Natural killer cell (primary cell): ENCODE data around the gene CD8B2. TPM values are rescaled to one million over a fixed set of nuclear protein-coding genes. Genes with fewer than 3 reads are reported as not detected.
A peak's percentile ranks its signal among the peaks of the same experiment; 100 is the strongest.
"Not testable (repeated sequence)": the region's sequence is repeated elsewhere in the genome, so short reads cannot be mapped to it uniquely, and the experiment has no call there.

Source experiments
- ATAC-seq, 3 donors: fragments of 150-1000 bp in 2 of 3; fragments of 200-7000 bp in 1 of 3; cut with Tn5 transposase; 1 replicate in 1 of 3; 2 replicates in 2 of 3; pipeline ENCODE4 v1.10.0; 2021; ENCODE audit warnings: mild to moderate bottlenecking in 2 of 3, moderate library complexity in 2 of 3
- DNase-seq, 2 donors: peaks; one replicate each; pipeline versions ENCODE4 v3.0.0 to v3.0.0-alpha.2; 2013 to 2021; ENCODE audit warnings: mixed read lengths in 1 of 2
- H3K27ac ChIP-seq: one replicate; pipeline ENCODE4 v1.5.1; 2013; ENCODE audit warnings: mild to moderate bottlenecking, low read length
- H3K27me3 ChIP-seq: one replicate; pipeline ENCODE4 v1.6.1; 2013; ENCODE audit warnings: low read length; ENCODE audit not compliant: control insufficient read depth, insufficient read depth
- H3K36me3 ChIP-seq: one replicate; pipeline ENCODE4 v1.6.1; 2013; ENCODE audit warnings: low read length; ENCODE audit not compliant: control insufficient read depth, insufficient read depth
- H3K4me1 ChIP-seq: one replicate; pipeline ENCODE4 v1.6.1; 2013; ENCODE audit warnings: low read length; ENCODE audit not compliant: control insufficient read depth, insufficient read depth
- H3K4me3 ChIP-seq: one replicate; pipeline ENCODE4 v1.5.1; 2013; ENCODE audit warnings: low read length
- H3K9me3 ChIP-seq: one replicate; pipeline ENCODE4 v1.6.1; 2013; ENCODE audit warnings: low read length; ENCODE audit not compliant: control insufficient read depth, insufficient read depth
- H3K27ac Mint-ChIP-seq, 2 donors: one replicate each; pipeline ENCODE4 v1.8.0; 2022; ENCODE audit warnings: mild to moderate bottlenecking in 2 of 2, mixed read lengths in 2 of 2, moderate library complexity in 1 of 2
- H3K27me3 Mint-ChIP-seq, 2 donors: one replicate each; pipeline ENCODE4 v1.8.0; 2022; ENCODE audit warnings: low read depth in 2 of 2, mixed read lengths in 2 of 2
- H3K36me3 Mint-ChIP-seq: one replicate; pipeline ENCODE4 v1.8.0; 2022; ENCODE audit warnings: mixed read lengths
- H3K4me1 Mint-ChIP-seq, 2 donors: one replicate each; pipeline ENCODE4 v1.8.0; 2022; ENCODE audit warnings: mixed read lengths in 2 of 2
- H3K4me3 Mint-ChIP-seq: one replicate; pipeline ENCODE4 v1.8.0; 2022; ENCODE audit warnings: mild to moderate bottlenecking, moderate library complexity, mixed read lengths
- H3K9me3 Mint-ChIP-seq, 2 donors: one replicate each; pipeline ENCODE4 v1.8.0; 2022; ENCODE audit warnings: mixed read lengths in 2 of 2
- WGBS: methylation state at CpG from one replicate; pipeline ENCODE4 v1.1.7; 2013; ENCODE audit warnings: missing lambda C conversion rate; ENCODE audit not compliant: insufficient coverage; 5-methylcytosine and 5-hydroxymethylcytosine counted together
- intact Hi-C: fragments of 100-400 bp; cut with micrococcal nuclease; formaldehyde crosslinking; loops from one replicate; pipeline ENCODE4 v1.14.2; 2022
- total RNA-seq, 4 donors: library from RNA; stranded (reverse); fragments of 120-200 nt in 1 of 4; gene quantifications; one replicate each; pipeline versions ENCODE4 v1.2.3 to v1.2.4, GENCODE V29; 2013 to 2022
- TF ChIP-seq, protein P1 (sequence below): fragments of 200-600 bp; IDR thresholded peaks from one replicate; pipeline ENCODE4 v1.8.0; 2022; ENCODE audit warnings: antibody characterized with exemption

The CD8B2 gene
- 1 to 10 TPM in 1 of 3 donors, under 1 TPM in 2; 0.36 to 1.0 (median 0.49) TPM for total RNA-seq
- total RNA-seq (2013) = 0.83 TPM

DNA sequence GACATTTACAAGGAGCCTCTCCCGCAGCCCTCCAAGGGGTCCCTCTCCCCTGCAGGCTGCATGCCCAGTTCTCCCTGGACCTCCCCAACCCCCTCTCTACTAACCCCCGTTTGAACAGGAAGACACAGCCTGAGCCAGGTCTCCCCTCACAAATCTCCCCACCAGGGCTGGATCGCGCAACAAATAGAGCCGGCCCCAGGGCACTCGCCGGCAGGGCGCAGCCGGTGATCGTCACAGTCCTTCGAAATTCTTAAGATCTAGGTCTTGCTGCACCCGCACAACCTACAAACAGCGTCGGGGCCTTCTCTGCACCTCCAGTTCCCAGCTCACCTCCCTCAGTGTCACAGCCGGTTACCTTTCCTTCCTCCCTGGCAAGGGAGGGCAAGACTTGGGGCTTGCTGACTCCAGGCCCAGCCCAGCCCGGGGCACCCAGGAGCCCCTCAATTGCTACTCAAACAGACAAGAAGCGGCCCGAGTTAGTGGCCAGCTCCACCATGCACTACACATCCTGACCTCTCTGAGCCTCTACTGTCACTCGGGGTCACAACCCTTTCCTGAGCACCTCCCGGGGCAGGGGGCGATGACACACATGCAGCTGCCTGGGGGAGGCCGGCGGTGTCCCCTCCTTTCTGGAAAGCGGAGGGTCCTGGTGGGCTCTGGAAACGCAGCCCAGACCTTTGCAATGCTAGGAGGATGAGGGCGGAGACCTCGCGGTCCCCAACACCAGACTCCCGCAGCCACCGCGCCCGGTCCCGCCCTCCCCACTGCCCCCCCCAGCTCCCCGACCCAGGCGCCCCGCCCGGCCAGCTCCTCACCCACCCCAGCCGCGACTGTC, at the start of gene CD8B2:
TSS of gene CD8B2 (plus strand) at position 814 of the 835 bp plus-strand sequence. CDS start 63 bp downstream, outside the sequence.
- intact Hi-C loops, H3K4me3 Mint-ChIP-seq, H3K27me3 Mint-ChIP-seq, H3K4me3 ChIP-seq, ATAC-seq, H3K4me1 Mint-ChIP-seq, H3K36me3 ChIP-seq, H3K9me3 Mint-ChIP-seq, H3K27ac ChIP-seq, H3K27ac Mint-ChIP-seq, H3K4me1 ChIP-seq, H3K36me3 Mint-ChIP-seq, H3K9me3 ChIP-seq, H3K27me3 ChIP-seq: not testable (repeated sequence)
- DNase-seq = peak in 1 of 2 donors; percentile 46
- WGBS = 20% methylated on average over 19 of the region's 39 CpGs

DNA sequence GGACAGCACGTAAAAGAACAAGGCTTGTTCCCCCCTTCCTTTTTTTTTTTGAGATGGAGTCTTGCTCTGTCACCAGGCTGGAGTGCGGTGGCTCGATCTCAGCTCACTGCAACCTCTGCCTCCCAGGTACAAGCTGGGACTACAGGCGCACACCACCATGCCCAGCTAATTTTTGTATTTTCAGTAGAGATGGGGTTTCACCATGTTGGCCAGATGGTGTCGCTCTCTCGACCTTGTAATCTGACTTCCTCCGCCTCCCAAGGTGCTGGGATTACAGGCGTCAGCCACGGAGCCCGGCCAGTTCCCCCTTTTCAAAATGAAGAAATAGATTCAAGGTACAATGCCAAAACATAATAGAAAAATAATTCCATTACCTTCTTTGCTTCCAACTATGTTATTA, 25.3 kb upstream of the CD8B2 start:
- H3K36me3 ChIP-seq, H3K36me3 Mint-ChIP-seq, H3K9me3 Mint-ChIP-seq, intact Hi-C loops, ATAC-seq, H3K4me1 Mint-ChIP-seq, H3K27me3 ChIP-seq, H3K4me3 Mint-ChIP-seq, H3K27ac Mint-ChIP-seq, H3K9me3 ChIP-seq, H3K4me3 ChIP-seq, H3K27ac ChIP-seq, H3K27me3 Mint-ChIP-seq, H3K4me1 ChIP-seq: not testable (repeated sequence)
- peak in 1 of 2 donors; percentile 32 for DNase-seq
- 57% methylated on average over 5 of the region's 10 CpGs for WGBS

DNA sequence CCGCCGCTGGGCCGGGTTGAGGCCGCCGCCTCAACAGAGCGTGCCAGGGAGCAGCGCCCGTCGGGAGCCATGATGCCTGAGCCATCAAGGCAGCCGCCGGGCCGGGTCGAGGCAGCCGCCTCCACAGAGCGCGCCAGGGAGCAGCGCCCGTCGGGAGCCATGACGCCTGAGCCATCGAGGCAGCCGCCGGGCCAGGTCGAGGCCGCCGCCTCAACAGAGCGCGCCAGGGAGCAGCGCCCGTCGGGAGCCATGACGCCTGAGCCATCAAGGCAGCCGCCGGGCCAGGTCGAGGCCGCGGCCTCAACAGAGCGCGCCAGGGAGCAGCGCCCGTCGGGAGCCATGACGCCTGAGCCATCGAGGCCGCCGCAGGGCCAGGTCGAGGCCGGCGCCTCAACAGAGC, 19.6 kb upstream of the CD8B2 start:
- H3K4me3 Mint-ChIP-seq, ATAC-seq: not testable (repeated sequence)

DNA sequence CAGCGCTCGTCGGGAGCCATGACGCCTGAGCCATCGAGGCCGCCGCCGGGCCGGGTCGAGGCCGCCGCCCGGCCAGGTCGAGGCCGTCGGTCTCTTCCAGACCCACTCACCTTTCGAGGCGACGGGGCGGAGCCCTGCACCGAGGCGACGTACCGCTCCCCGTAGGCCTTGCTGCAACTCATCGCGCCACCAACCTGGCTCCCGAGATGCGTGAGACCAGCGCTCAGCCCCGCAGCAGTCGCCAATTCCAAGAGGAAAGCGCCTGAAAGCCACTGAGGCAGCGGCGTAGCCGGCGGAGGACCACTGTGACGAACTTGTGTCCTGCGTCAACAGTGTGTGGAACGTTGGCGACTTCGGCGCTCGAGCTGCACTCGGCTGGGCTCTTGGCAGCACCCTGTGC, 19.1 kb upstream of the CD8B2 start, which contains the start of gene RGPD3:
TSS of gene RGPD3 (minus strand) at position 307 of the 400 bp plus-strand sequence. CDS start at position 182, 125 bp downstream.
- H3K27me3 Mint-ChIP-seq, H3K9me3 ChIP-seq, intact Hi-C loops, ATAC-seq, H3K4me1 Mint-ChIP-seq, H3K4me1 ChIP-seq, H3K4me3 ChIP-seq, H3K36me3 ChIP-seq, DNase-seq, H3K27me3 ChIP-seq, H3K27ac ChIP-seq, H3K36me3 Mint-ChIP-seq, H3K27ac Mint-ChIP-seq, H3K9me3 Mint-ChIP-seq, H3K4me3 Mint-ChIP-seq: not testable (repeated sequence)
- WGBS = 97% methylated on average over 45 of the region's 45 CpGs

More for the DNA sequence above, 19.6 kb upstream of the CD8B2 start:
- intact Hi-C loops, H3K4me3 ChIP-seq, H3K27me3 ChIP-seq, H3K4me1 Mint-ChIP-seq, DNase-seq, H3K36me3 Mint-ChIP-seq, H3K9me3 ChIP-seq, H3K27ac Mint-ChIP-seq, H3K27me3 Mint-ChIP-seq, H3K4me1 ChIP-seq, H3K36me3 ChIP-seq, H3K9me3 Mint-ChIP-seq, H3K27ac ChIP-seq: not testable (repeated sequence)
- whole genome bisulfite sequencing = 96% methylated on average over 49 of the region's 49 CpGs

DNA sequence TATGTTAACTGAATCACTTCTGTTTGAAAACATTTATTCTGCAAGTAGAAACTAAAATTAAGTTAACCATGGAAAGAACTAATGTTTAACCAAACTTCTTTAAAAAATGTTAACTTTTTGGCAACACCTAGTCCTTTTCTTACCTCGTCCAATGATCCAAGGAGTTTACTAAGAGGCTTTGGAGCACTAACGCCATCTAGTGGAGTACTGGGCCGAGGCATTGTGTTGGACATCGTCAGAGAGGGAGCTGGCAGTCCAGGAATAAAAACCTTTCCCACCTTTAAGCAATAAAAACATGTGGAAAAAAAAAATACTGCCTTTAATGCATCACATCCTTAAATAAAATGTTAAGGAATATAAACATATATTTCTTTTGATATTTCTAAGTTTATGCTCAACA, 16.5 kb upstream of the CD8B2 start:
- H3K4me3 ChIP-seq, H3K36me3 ChIP-seq, H3K27ac Mint-ChIP-seq, H3K36me3 Mint-ChIP-seq, H3K9me3 ChIP-seq, intact Hi-C loops, H3K9me3 Mint-ChIP-seq, H3K4me1 Mint-ChIP-seq, H3K27me3 Mint-ChIP-seq, H3K4me1 ChIP-seq, H3K4me3 Mint-ChIP-seq, DNase-seq, H3K27ac ChIP-seq, H3K27me3 ChIP-seq: not testable (repeated sequence)
- ATAC-seq = peak in 1 of 3 donors; percentile 67
- WGBS = no CpG with 5 or more reads among the region's 4 CpGs
- TF ChIP-seq, protein P1, sequence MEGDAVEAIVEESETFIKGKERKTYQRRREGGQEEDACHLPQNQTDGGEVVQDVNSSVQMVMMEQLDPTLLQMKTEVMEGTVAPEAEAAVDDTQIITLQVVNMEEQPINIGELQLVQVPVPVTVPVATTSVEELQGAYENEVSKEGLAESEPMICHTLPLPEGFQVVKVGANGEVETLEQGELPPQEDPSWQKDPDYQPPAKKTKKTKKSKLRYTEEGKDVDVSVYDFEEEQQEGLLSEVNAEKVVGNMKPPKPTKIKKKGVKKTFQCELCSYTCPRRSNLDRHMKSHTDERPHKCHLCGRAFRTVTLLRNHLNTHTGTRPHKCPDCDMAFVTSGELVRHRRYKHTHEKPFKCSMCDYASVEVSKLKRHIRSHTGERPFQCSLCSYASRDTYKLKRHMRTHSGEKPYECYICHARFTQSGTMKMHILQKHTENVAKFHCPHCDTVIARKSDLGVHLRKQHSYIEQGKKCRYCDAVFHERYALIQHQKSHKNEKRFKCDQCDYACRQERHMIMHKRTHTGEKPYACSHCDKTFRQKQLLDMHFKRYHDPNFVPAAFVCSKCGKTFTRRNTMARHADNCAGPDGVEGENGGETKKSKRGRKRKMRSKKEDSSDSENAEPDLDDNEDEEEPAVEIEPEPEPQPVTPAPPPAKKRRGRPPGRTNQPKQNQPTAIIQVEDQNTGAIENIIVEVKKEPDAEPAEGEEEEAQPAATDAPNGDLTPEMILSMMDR = peak; percentile 23

DNA sequence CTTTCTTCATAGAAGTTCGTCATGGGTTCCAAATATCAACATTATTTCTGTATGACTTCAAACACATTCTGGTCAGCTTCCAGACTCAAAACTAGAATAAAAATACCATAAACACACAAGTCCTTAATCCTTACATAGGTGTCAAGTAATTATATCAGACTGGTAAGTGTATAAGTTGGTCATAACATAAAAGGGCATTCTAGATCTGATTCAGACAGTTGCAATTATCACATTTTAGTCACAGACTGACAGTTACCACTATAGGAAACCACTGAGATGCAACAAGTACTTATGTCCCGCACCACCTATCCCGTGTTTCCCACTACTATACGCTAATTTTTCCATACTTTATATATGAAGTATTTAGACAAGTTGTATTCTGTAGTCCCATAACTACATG, 9.5 kb upstream of the CD8B2 start:
- H3K4me1 ChIP-seq, H3K27ac Mint-ChIP-seq, H3K27me3 ChIP-seq, DNase-seq, H3K9me3 Mint-ChIP-seq, H3K27ac ChIP-seq, intact Hi-C loops, H3K36me3 Mint-ChIP-seq, H3K27me3 Mint-ChIP-seq, ATAC-seq, H3K4me3 ChIP-seq, H3K4me3 Mint-ChIP-seq, H3K9me3 ChIP-seq, H3K36me3 ChIP-seq, H3K4me1 Mint-ChIP-seq: not testable (repeated sequence)
- WGBS = 74% methylated on average over 1 of the region's 4 CpGs

DNA sequence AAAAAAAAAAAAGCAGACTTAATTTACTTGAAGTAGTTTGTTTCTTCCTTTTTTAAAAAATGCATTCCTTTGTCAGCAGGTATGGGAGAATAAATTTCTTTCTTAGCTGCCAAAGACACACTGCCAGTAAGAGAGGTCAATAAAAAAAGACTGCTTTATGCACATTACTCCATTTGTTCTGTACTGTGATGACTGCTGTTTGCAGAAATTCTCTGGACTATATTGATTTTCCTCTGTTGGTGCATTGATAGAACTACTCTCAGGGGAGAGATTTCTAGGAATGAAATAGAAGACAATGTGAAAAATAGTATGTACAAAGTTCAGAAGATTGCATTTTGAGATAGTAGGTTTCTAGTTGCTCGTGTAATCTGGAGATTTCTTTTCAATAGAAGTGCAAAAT, 7.6 kb upstream of the CD8B2 start:
- H3K36me3 Mint-ChIP-seq, H3K27ac Mint-ChIP-seq, H3K9me3 ChIP-seq, ATAC-seq, intact Hi-C loops, H3K27ac ChIP-seq, H3K27me3 Mint-ChIP-seq, H3K27me3 ChIP-seq, H3K4me1 Mint-ChIP-seq, H3K9me3 Mint-ChIP-seq, H3K36me3 ChIP-seq, H3K4me3 Mint-ChIP-seq, H3K4me1 ChIP-seq, DNase-seq, H3K4me3 ChIP-seq: not testable (repeated sequence)
- WGBS = no CpG with 5 or more reads among the region's 1 CpG
